Measurements from ENCODE around the gene MINDY4B.

Gene MINDY4B

GRCh38 chr3:150905339-150905738 is at the start of gene MINDY4B:
Gene MINDY4B (minus strand): TSS chr3:150905439. CDS start chr3:150905439, 0 bp downstream.
- FAIRE-seq, result no peak

- no peak for FAIRE-seq
Observed at GRCh38 chr3:150951923-150952322, 46.7 kb upstream of the MINDY4B start.

DNA sequence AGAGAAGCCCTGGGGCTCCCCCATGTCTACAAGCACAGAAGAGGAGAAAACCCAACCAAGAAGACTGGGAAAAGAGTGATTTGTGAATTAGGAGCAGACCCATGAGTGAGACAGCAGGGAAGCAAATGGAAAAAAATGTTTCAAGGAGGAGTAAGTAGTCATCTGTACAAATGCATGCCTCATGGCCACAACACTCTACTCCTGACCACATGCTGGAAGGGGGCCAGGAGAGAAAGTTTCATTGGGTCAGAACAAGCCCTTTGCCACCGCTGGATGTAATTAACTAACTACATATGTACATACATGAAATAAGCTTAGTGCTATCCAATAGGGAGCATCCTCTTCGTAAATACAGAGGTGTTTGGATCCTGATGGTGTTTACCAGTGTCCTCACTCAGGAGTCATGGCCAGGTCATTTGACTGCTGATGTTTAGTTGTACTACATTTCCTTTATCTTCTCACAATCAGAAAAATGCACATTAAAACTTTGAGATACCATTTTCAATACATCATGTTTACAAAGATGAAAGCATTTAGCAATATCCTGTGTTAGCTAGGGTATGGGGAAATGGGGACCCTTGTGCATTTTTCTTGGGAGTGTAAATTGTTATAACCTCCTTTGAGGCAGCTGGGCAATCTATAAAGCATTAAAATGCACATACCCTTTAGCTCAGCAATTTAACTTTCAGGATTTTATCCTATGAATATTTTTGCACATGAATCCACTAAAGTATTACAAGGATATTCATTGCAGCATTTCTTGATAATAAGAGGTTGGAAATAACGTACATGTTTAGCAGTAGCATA is 40.2 kb upstream of the MINDY4B start:
- no peak for FAIRE-seq

DNA sequence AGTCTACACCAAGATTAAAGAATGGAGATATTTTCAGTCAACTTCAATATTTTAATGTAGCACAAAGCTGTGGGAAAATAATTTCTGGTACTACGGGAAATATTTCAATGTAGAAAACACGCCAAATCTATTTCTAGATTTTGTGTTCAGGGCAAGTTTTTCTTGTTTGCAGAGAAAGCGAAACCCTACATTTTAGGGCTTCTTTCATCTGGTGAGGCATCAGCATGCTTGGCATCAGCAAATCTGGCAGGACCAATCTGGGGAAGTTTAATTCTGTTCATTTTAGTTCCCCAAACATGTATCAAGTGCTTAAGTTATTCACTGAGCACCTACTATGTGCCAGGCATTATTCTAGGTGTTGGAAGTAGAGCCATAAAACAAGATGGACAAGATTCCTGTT is 37.0 kb upstream of the MINDY4B start:
- no peak for FAIRE-seq

GRCh38 chr3:150936693-150937092 is 31.5 kb upstream of the MINDY4B start:
- no peak for FAIRE-seq

GRCh38 chr3:150933473-150933995 is 28.3 kb upstream of the MINDY4B start:
- FAIRE-seq, result no peak

- no peak for FAIRE-seq
Observed at GRCh38 chr3:150931745-150932144, 26.5 kb upstream of the MINDY4B start.

GRCh38 chr3:150930839-150931238 is 25.6 kb upstream of the MINDY4B start:
- FAIRE-seq, result no peak

- FAIRE-seq, result no peak
Observed at GRCh38 chr3:150928234-150928633, 23.0 kb upstream of the MINDY4B start.

DNA sequence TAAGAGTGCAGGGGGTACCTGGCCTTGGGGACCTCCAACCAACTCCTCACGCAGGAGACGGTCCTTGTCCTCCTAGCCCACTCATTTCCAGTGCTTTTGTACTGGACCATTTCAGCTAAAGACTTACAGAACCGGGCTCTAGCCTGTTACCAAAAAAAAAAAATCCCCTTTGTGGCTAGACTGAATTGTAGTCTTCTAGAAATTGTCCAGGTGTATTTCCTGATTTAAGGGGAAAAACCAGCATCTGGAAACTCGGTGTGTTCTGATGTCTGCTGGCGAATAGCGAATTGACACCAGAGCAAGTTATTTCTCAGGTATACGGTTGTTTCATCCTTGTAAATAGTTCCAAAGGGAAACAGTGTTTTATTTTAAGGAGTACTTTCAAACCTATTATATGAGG is 21.1 kb upstream of the MINDY4B start:
- no peak for FAIRE-seq

- FAIRE-seq, result no peak
Observed at GRCh38 chr3:150925751-150926201, 20.5 kb upstream of the MINDY4B start.

DNA sequence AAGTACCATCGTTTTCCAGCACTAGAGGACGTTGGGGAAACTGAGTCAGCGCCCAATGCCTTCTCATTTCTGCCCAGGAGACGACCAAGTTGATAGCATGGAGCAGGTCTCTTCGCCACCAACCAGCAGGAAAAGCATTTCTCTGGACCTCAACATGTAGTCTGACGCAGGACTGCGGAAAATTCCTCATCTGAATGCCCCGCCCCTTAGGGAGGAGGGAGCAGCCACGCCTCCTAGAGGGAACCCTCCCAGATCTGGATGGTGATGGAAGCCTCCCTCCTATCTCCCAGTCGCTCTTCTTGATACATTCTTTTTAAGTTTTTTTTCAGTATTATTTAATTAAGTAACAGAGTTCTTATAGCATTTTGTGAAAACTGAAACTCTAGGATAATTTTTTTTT is 17.4 kb upstream of the MINDY4B start:
- FAIRE-seq, result no peak

GRCh38 chr3:150921209-150921608 is 16.0 kb upstream of the MINDY4B start:
- no peak for FAIRE-seq

GRCh38 chr3:150920236-150920635 is 15.0 kb upstream of the MINDY4B start:
- FAIRE-seq, result no peak

DNA sequence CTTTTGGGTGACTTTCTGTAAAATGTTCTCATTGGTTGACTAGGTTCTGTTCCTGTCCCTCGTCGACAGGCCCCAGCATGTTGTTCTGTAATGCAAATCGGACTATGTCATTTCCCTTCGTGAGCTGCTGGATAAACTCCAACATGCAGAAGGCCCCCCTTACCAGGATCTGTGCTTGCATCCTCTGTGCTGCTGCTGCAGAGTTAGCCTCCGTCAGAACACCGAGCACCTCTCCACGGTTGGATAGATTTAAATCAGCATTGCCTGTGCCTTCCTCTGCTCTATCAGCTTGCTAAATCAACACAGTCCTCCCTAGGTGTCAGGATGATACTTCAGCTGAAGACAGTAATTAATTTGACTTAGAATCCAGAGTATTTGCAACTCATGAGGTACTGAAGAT is 12.7 kb upstream of the MINDY4B start:
- no peak for FAIRE-seq

DNA sequence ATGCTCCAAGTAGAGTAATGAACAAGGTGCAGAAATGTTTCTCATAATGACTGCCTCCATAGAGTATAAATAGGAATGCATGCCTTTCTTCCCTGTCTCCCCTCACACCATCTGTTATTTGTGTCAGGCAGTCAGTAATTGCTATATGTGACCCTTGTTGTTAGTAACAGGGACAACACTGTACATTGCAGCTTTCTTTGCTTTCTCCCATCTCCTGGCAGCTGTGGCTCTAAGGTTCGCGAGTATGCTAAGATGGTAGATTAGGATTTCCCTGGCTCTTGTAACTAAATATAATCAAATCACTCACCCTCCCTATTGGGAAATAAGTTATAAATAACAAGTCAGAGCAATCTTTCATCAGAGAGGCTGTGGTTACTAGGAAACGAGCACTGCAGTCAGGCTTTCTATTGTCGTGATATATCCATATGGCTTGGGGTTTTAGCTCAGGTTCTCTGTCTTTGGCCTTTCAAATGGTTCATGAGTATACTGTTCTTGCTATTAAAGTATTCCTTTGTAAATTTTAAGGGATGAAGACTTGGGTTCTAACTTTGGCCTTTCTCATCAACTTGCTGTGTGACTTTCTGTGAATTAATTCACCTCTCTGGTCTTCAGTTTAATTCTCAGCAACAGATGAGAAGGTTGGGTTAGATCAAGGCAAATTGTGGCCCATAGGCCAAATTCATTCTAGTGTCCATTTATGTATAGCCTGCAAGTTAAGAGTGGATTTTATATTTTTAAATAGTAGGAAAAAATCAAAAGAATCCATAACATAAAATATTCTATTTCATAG is 8.1 kb upstream of the MINDY4B start:
- FAIRE-seq, result no peak

GRCh38 chr3:150912501-150912900 is 7.3 kb upstream of the MINDY4B start:
- no peak for FAIRE-seq

DNA sequence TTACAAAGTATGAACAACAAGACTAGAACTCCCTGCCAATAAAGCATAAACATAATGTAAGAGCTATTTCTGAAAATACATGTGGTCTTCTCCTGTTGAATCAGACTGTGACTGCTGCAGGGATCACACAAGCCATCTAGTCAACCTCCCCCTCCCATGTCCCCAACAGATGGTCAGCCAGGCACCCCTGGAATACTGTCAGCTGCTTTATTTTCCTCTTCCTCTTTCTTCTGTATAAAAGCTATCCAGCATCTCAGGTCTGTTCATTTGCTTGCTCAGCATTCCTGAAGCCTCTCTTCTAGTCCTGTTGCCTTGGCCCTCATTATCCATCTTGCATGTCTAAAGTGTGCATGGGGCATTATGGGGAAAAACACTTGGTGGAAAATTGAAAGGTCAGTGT is 6.5 kb upstream of the MINDY4B start:
- no peak for FAIRE-seq

- no peak for FAIRE-seq
Observed at GRCh38 chr3:150906461-150906860, 1.2 kb upstream of the MINDY4B start.

GRCh38 chr3:150905746-150906145 is 507 bp upstream of the MINDY4B start:
- FAIRE-seq, result no peak

- FAIRE-seq, result no peak
Observed at GRCh38 chr3:150902988-150903387, 2.3 kb downstream of the MINDY4B start.

DNA sequence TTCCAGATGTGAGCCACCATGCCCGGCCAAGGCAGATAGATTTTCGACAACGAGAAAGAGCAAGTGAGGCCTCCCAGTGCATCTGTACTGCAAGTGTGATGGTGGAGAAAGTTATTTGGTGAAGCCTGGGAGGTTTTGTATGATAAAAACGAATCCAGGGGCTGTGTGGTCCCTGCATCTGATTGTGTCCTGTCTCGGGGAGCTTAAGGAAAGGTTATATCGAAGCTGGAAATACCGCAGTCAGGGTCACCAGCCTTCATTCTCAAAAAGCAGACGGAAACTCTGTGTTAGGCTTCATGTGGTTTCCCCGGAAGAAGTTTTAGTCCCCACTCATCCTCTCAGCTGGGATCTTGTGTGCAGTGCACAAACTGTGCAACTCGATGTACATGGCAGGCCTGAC is 3.4 kb downstream of the MINDY4B start:
- FAIRE-seq, result no peak

GRCh38 chr3:150899141-150899540 is 6.1 kb downstream of the MINDY4B start:
- no peak for FAIRE-seq

Measured in TTC549 (cell line).